Dermis microvascular lymphatic vessel endothelial cell (primary cell): ENCODE results near the gene SHC2. TPM values are rescaled to one million over a fixed set of nuclear protein-coding genes. Genes with fewer than 3 reads are reported as not detected.
"Not testable (repeated sequence)": the region's sequence is repeated elsewhere in the genome, so short reads cannot be mapped to it uniquely, and the experiment has no call there.

Experiments
- DNase-seq, 2 donors: peaks; one replicate each; pipeline versions ENCODE4 v3.0.0 to v3.0.0-alpha.2; 2010; ENCODE audit warnings: low read depth in 2 of 2
- total RNA-seq: library from RNA; depleted of rRNA; stranded (reverse); fragments of >200 nt; gene quantifications from 2 replicates; pipeline ENCODE4 v1.2.1, GENCODE V29; 2014

The SHC2 gene
- total RNA-seq, 1 donor from 2014 or later = 7.6 TPM

DNA sequence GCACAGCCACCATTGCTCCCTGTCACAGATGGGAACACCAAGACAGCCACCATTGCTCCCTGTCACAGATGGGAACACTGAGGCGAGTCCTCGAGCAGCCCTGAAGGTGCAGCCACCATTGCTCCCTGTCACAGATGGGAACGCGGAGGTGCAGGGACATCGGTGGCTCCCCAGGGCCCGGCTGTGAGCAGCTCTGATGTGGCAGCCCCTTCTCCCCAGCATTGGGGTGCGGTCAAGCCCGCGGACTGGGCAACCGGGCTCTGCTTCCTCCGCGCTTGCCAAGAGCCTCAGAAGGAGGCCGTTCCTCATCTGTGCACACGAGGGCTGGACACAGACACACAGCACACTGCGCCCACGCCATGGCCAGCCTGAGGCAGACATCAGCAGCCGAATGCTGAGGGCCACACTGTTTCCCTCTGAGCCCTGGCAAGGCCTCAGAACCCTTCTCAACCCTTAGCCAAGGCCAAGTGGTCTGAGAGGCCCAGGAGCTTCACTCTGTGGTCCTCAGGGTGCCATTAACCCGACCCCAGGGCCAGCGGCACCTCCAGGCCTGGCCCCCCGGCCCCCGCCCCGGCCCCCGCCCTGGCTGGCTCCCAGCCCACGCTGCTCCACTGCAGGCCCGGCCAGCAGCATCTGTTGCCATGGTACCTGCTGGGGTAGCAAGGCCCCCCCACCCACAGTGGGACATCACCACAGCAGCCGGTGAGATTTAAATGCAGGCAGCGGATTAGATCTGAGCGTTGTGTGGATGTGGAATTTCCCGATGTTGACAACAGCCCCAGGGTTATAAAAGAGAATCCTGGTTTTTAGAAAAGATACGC lies 70.2 kb downstream of the SHC2 start:
- no peak for DNase-seq

DNA sequence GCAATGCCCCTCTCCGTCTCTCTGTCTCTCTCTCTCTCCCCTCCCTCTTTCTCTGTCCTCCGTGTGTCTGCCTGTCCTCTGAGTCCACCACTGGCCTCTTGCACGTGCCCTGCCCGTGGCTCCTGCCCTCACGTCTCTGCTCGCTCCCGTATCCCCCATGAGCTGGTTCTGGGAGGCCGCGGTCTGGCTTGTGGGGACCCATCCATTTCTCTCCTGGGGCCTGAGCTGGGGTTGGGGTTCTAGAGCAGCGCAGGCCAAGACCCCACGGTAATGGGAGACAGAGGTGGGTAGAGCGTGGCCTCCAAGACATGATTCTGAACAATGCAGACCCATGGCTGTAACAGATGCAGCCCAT lies 70.9 kb downstream of the SHC2 start:
- no peak for DNase-seq

DNA sequence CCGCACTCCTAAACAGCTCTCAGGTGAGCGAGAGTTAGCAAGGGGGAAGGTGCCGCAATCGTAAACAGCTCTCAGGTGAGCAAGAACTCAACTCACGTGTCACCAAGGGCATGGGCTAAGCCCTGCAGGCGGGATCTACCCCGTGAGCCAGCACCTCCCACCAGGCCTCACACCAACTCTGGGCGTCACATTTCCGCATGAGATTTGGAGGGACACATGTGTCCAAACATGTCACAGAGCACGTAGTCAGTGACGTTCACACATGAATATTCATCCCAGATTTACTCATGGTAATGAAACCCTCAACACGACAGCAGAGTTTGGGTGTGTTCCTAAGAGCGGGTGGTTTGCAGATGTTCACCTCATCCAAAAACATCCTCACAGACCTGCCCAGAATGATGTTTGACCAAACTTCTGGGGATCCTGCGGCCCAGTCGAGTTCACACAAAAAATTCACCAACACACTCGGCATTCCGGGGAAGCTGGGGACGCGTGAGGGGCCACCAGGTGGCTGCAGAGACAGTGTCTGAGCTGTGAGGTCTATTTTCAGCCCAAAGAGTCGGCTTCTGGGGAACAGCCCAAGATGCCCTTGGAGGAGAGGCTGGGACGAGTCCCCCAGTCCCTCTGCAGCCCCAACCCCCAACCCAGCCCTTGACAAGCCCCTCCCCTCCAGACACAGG lies 71.4 kb downstream of the SHC2 start:
- DNase-seq = no peak

DNA sequence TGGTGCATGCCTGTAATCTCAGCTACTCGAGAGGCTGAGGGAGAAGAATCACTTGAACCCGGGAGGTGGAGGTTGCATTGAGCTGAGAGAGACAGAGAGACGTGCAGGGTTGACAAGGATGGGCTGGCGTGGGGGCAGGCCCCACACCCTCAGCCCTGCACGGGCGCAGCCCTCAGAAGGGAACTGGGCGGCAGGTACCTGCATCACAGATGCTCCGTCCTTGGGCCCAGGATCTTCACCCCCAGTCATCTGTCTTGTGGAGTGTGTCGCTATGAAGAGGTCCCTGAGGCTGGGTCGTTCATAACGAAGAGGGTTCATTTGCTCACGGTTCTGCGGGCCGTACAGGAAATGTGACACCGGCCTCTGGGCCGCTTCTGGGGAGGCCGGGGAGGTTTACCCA lies 72.1 kb downstream of the SHC2 start:
- no peak for DNase-seq

DNA sequence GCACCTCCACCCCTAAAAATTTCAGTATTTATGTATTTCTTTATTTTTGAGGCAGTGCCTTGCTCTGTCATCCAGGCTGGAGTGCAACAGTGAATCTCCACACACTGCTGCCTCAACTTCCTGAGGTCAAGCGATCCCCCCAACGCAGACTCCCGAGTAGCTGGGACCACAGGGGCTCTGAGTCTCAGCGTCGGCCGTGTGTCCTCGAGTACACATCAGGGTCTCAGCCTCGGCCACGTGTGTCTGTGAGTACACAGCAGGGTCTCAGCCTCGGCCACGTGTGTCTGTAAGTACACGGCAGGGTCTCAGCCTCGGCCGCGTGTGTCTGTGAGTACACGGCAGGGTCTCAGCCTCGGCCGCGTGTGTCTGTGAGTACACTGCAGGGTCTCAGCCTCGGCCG lies 73.1 kb downstream of the SHC2 start:
- no peak for DNase-seq

DNA sequence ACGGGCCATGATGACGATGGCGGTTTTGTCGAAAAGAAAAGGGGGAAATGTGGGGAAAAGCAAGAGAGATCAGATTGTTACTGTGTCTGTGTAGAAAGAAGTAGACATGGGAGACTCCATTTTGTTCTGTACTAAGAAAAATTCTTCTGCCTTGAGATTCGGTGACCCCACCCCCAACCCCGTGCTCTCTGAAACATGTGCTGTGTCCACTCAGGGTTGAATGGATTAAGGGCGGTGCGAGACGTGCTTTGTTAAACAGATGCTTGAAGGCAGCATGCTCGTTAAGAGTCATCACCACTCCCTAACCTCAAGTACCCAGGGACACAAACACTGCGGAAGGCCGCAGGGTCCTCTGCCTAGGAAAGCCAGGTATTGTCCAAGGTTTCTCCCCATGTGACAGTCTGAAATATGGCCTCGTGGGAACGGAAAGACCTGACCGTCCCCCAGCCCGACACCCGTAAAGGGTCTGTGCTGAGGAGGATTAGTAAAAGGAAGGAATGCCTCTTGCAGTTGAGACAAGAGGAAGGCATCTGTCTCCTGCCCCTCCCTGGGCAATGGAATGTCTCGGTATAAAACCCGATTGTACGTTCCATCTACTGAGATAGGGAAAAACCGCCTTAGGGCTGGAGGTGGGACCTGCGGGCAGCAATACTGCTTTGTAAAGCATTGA lies 74.1 kb downstream of the SHC2 start:
- not testable (repeated sequence) for DNase-seq

DNA sequence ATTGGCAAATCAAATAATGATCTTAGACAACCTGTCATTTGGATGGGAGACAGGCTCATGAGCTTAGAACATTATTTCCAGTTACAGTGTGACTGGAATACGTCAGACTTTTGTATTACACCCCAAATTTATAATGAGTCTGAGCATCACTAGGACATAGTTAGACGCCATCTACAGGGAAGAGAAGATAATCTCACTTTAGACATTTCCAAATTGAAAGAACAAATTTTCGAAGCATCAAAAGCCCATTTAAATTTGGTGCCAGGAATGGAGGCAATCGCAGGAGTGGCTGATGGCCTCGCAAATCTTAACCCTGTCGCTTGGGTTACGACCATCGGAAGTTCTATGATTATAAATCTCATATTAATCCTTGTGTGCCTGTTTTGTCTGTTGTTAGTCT lies 74.6 kb downstream of the SHC2 start:
- DNase-seq = not testable (repeated sequence)

DNA sequence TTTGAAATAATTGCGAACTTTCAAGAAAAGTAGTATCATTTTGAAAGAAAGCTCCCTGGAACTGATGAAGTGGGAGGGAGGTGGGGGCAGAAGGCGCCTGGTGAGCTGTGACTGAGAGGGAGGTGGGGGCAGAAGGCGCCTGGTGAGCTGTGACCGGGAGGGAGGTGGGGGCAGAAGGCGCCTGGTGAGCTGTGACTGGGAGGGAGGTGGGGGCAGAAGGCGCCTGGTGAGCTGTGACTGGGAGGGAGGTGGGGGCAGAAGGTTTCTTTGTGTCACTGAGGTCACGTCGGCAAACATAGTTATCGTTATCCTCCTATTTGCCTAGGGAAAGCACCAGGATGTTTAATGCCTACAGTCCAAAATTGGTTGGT lies 76.0 kb downstream of the SHC2 start:
- no peak for DNase-seq

DNA sequence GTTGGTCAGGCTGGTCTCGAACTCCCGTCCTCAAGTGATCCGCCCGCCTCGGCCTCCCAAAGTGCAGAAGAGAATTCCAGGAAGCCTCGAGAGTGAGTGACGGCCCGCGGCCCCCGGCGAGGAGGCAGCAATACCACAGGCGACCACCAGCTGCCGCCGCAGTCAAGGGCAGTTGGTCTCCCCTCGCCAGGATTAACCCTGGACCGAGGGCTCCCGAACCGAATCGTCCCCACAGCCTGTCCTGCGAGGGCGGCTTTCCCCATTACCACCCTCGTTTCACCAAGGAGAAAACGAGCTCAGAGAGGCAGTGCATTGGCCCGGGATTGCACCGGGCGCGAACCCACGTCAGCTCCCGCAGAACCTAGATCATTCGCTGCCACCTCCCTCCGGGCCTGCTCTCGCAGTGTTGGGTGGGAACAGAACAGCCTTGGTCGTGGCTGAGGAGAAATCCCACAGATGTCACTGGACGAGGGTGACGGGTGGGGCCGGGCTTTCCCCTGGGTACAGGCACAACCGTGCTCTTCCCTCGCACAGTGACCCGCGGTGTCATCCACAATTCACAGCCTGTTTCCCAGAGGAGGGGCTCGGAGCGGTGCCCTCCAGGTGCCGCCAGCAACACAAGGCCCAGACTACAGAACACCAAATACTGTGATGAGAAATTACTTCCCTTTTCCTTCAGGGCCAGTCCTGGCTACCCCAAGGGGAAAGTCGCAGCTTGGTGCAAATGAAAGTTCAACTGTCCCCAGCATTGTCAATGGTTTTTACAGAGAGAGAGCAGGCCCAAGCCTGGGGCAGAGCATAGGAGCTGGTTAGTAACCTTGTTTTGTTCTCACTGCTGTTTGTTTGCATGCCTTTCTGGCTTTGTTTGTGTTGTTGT lies 76.7 kb downstream of the SHC2 start:
- DNase-seq = peak; percentile 14 to 45

DNA sequence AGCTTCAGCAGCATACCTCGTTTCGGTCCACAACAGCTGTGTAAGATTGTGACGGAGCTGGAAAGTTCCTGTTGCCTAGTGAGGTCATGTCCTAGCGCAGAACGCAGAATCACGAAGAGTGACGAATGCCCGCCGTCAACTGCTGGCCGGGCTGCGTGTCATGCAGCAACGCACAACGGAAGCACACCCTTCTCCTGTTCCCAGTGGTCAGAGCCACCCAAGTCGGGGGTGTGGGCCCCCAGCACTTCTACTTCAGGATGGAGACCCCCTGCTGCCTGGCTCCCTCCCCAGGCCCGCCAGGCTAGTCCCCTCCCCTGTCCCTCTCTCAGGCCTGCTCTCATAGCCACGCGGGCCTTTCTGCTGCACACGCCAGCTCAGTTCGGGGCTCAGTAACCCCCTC lies 77.8 kb downstream of the SHC2 start:
- DNase-seq = no peak

DNA sequence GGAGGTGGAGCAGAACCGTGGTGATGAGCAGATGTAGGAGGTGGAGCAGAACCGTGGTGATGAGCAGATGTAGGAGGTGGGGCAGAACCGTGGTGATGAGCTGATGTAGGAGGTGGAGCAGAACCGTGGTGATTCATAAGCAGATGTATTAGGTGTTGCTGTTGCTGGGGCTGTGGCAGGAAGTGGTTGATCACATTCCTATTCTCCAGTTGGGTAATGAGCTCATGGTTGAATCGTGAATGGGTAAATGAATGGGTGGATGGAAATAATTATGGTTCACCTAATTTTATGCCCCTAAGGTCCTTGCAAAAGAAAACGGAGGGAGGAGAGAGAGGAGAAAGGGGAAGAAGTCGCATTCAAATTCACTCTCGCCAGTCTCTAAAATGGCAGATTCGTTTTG lies 78.3 kb downstream of the SHC2 start:
- not testable (repeated sequence) for DNase-seq

DNA sequence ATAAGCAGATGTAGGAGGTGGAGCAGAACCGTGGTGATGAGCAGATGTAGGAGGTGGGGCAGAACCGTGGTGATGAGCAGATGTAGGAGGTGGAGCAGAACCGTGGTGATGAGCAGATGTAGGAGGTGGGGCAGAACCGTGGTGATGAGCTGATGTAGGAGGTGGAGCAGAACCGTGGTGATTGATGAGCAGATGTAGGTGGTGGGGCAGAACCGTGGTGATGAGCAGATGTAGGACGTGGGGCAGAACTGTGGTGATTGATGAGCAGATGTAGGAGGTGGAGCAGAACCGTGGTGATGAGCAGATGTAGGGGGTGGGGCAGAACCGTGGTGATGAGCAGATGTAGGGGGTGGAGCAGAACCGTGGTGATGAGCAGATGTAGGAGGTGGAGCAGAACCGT lies 78.9 kb downstream of the SHC2 start:
- not testable (repeated sequence) for DNase-seq

DNA sequence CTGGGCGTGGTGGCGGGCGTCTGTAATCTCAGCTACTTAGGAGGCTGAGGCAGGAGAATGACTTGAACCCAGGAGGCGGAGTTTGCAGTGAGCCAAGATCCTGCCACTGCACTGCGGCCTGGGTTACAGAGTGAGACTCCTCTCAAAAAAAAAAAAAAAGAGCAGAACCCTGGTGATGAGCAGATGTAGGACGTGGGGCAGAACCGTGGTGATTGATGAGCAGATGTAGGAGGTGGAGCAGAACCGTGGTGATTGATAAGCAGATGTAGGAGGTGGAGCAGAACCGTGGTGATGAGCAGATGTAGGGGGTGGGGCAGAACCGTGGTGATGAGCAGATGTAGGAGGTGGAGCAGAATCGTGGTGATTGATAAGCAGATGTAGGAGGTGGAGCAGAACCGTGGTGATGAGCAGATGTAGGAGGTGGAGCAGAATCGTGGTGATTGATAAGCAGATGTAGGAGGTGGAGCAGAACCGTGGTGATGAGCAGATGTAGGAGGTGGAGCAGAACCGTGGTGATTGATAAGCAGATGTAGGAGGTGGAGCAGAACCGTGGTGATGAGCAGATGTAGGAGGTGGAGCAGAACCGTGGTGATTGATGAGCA lies 80.1 kb downstream of the SHC2 start:
- DNase-seq = not testable (repeated sequence)

DNA sequence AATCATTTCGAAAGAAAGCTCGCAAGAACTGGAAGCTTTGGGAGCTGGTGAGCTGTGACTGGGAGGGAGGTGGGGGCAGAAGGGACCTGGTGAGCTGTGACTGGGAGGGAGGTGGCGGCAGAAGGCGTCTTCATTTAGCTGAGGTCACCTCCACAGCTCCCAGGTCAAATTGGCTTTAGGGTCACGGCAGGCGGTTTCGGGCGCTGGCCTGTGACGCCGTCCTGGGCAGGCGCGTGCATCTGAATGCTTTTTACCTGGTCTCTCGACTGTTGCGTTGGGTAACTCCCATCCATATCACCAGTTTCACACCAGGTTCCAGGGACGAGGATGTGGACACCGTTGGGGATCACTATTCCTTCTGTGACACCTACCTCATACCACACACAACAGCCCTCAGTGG lies 81.0 kb downstream of the SHC2 start:
- no peak for DNase-seq

DNA sequence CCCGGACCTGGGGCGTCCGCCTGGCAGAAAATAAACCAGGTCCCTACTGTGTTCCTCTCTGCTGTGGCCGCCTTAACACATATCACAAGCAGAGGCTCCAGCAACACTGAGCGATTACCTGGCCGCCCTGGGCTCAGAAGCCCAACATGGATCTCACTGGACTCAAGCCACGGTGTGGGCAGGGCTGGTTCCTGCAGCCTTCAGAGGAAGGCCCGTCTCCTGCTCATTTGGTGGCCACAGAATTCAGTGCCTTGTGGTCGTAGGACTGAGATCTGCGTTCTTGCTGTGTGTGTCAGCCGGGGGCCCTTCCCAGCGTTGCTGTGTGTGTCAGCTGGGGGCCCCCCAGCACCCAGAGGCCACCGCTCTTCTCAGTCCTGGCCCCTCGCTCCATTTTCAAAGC lies 82.1 kb downstream of the SHC2 start:
- no peak for DNase-seq

DNA sequence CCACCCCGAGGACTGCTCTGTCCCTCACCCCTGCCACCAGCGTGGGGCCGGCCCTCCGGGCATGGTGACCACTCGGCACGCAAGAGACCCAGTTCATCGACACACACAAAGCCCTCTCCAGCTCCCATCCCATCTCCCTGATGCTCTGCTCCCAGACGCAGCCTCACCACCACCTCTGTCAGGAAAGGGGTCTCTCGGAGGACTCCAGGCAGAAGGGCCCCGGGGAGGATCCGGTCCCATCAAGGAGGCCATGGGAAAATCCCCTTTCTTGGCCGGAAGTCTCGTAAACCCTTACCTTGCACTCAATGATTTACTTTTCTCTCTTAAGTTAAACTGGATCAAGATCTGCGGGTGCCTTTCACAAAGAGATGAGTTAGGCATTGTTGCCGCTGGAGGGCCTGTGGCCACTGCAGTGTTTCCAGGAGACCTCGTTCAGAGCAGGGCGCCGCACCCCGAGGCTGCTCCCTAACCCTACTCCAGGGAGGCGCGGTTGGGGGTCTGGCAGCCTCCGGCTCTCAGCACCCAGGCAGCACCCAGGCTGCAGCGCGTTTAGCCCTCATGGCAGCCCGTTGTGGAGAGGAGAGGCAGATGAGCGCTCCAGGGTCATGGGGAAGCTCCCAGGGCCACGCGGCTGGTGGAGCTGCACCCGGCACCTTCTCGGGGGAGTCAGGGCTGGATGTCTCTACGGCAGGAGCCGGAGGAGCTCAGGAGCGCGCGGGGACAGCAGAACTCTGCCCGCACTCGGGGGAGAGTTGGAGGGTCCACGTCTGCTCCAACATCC lies 82.8 kb downstream of the SHC2 start:
- no peak for DNase-seq

DNA sequence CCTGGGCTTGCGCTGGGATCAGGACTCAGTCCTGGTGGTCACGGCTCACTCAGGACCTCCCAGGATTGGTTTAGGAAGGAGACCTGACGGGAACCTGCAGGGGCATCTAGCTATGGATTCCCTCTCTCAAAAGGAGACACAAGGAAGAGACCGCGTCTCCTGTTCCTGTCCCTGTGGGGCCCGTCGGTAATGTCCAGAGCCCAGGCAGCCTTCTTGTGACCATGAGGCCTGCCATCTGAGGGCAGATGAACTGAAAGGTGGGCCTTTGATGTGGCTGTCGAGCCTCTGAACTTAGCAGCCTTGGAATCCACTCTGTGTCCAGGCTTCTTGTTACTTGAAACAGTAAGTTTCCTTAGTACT lies 84.7 kb downstream of the SHC2 start:
- DNase-seq = no peak

DNA sequence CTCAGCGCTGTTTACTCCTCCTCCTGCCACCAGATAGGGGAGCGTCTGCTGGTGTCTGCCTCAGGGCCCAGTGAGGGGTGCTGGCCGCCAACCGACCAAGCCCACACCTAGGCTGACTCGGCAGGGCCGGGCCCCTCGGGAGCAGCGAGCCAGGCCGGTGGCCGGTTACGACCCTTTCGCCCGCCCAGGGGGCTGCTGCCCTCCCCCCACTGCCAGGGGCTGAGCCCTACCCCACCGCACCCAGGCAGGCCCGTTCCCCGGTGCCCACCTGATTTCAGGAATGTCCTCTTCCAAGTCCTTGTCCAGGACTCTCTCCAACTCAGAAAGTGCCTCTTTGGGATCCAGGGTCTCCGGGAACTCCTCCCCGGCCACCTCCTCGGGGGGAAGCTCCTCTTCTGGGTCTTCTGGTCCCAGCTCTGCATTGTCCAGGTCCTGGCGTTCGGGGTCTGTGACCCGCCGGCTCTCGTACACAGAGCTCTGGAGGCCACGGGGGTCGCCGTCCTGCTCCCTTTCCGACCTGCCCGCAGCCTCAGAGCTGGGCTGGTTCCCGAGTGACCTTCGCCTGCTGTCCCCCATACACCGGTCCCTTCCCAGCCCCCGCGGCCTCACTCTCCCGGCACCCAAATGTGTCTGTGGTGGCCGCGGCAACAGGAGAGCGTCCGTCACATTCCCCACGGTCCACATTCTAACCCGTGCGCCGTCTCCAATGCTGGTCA lies 85.3 kb downstream of the SHC2 start:
- no peak for DNase-seq

DNA sequence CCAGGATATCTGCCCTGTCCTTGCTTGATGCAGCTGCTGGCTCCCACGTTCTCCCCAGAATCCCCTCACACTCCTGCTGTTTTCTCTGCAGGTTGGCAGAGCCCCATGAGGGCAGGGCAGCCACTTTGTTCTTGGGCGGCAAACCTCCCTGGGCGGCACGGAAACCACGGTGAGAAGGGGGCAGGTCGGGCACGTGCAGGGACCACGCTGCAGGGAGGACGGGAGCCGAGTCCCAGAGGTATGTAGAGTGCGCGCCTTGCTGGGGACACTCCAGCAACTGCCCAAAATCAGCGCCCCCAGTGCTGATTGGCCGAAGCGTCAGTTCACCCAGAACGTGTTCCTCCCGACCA lies 86.0 kb downstream of the SHC2 start:
- DNase-seq = no peak
